K562 (cell line): Measurements from ENCODE around the gene SH3TC1.

Source experiments
- MAFK ChIP-seq: IDR thresholded peaks from 2 replicates; pipeline ENCODE4 v1.6.1; 2011; ENCODE audit warnings: low read length, improper control_type of control experiment
- RBBP5 ChIP-seq: fragments of 200-600 bp; sonication (generic); IDR thresholded peaks from 2 replicates; pipeline ENCODE4 v1.6.1; 2012; ENCODE audit warnings: borderline replicate concordance, mild to moderate bottlenecking, low read length, control low read depth, inconsistent platforms; ENCODE audit not compliant: insufficient read depth, poor library complexity, severe bottlenecking
- ZBTB34 ChIP-seq: fragments of 250-450 bp; sonication (Bioruptor Pico); IDR thresholded peaks from 2 replicates; pipeline ENCODE4 v1.8.0; 2021; ENCODE audit warnings: mild to moderate bottlenecking, moderate library complexity

GRCh38 chr4:8182294-8182693 lies 16.8 kb upstream of the SH3TC1 start:
- TF ChIP-seq RBBP5, result no peak
- no peak for TF ChIP-seq MAFK
- no peak for TF ChIP-seq ZBTB34
